ENCODE measurements around the gene PLEKHG3. TPM values are rescaled to one million over a fixed set of nuclear protein-coding genes. Genes with fewer than 3 reads are reported as not detected.

PLEKHG3 gene
- total and polyA plus RNA-seq, 10 of the 15 experiments (the other 5 are each of a cell fraction or from before 2014, with no cell fraction given): 0.03 to 0.73 (median 0.07) TPM; not detected in 5

DNA sequence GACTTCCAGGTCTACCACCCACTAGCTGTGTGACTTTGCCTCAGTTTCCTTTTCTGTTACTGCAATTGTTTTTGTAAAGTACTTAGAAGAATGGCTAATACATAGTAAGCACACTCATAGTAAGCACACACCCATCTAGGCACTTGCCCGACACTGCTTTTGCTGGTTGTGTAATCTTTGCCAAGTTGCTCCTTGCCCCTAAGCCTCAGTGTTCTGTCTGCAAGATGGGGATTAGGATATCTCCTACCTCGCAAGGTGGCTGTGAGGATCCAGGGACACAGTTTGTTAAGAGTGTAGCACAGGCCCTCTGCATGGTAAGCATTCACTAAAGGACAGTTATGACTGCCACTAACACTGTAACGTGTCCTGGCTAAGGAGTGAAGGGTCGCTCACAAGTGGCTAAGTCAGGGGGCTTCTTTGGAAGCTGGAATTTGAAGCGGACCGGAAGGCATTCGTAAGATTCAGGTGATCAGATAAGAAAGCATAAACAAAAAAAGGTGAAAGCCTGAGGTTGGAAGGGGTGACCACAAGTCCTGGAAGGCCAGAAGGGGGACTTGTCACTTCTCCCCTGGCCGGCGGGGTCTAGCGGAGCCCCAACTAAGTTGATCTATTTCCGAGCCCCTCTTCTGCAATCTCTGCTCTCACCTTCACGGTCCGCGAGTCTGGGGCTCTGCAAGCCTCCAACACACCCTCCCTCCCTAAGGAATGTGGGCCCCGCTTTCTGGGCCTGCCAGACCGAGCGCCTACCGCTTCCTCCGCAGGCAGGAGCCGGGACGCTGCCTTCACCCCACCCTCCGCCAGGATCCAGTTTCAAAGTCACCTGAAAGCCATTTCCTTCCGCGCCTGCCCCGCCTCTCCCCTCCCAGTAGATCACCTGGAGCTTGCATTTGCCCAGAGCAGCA is 1.5 kb upstream of the PLEKHG3 start:
- Histone ChIP-seq H3K27ac (ENCODE audit: control insufficient read depth, insufficient read depth) (no peak overlapping the region), H3K4me2 (ENCODE audit: control insufficient read depth, insufficient read depth) (no peak overlapping the region), H3K27me3 (replicated peaks in 1 of 2; ENCODE audit: control insufficient read depth in 2 of 2, insufficient read depth in 2 of 2, low read length in 1 of 2) (peaks cover 5 to 23% of the 10 kb centered on the region in 2 experiments), H3K9me3 (replicated peaks; ENCODE audit: control insufficient read depth, insufficient read depth, low read length) (no peaks in the 10 kb centered on the region), H3K79me2 (ENCODE audit: control insufficient read depth, insufficient read depth, low read length) (no peaks in the 10 kb centered on the region), H3K4me3 (no peak overlapping the region), H3K36me3 (ENCODE audit: control insufficient read depth in 2 of 2, insufficient read depth in 2 of 2, low read length in 1 of 2) (no peaks in the 10 kb centered on the region), H3K4me1 (ENCODE audit: control insufficient read depth, insufficient read depth, low read length) (no peaks in the 10 kb centered on the region), H2AFZ (ENCODE audit: control insufficient read depth, low read depth, low read length) (no peak overlapping the region), H3K9ac (ENCODE audit: control insufficient read depth, insufficient read depth, low read length) (no peak overlapping the region), H4K20me1 (ENCODE audit: control insufficient read depth, insufficient read depth) (no peaks in the 10 kb centered on the region)
- no peak for DNase-seq (ENCODE audit: low read depth, low spot score)
- BruUV-seq (replicated peaks): no TSS peak
- ChIA-PET CTCF (no interaction called here), SMC1A (ENCODE audit: uncharacterized antibody, unreplicated experiment) (no interaction called here), POLR2A (no interaction called here), RAD21 (ENCODE audit: unreplicated experiment) (no interaction called here)
- in situ Hi-C loops (cut with MboI): no loop called here
- peak; percentile 51; the same call in 1 of the 2 replicates for TF ChIP-seq EZH2 (IDR thresholded peaks at IDR 0.05; ENCODE audit: borderline replicate concordance, control insufficient read depth, low read depth, low read length)
- TF ChIP-seq SMAD5 (IDR thresholded peaks at IDR 0.05; ENCODE audit: low read depth): no peak
- no peak for FAIRE-seq
- intact Hi-C loops (cut with micrococcal nuclease; ENCODE audit: unreplicated experiment): no loop called here
- WGBS (ENCODE audit: insufficient coverage, insufficient replicate concordance, low lambda C conversion rate, missing lambda C conversion rate): 41% methylated on average over 25 of the region's 25 CpGs
- no peak for ATAC-seq

DNA sequence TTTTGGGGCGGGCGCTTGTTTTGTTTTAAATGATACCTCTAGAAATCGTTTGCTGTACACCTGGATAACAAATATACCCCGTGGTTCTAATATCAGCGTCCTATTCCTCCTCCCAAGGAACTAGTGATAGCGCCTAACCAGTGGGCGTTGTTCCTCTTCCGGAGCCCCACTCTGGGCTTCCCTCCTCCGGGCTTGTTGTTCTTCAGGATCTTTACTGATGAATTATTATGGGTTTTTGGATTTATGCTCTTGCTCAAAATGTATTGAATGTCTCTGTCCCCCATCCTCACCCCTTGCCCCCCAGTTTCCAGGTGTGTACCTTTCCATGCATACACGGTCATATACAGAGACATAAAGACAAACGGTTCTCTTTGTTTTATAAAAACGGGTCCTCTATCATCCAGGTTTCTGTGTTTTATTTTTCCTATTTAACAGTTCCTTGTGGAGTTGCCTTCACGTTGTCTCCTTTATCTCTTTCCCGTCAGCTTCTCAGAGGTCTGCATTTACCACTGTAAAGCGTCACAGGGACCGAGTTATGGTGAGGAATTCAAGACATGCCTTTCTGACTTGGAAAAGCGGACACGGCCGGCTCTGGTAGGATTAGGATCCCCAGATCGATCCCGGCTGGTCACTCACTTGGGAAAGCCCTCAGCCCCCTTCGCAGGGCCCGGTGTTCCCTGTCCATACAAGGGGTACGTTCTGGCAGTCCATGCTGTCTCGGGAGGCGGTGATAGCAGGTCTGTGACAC is 655 bp upstream of the PLEKHG3 start:
- Histone ChIP-seq H3K9ac (ENCODE audit: control insufficient read depth, insufficient read depth, low read length) (no peak overlapping the region), H3K27ac (ENCODE audit: control insufficient read depth, insufficient read depth) (no peak overlapping the region), H3K4me1 (ENCODE audit: control insufficient read depth, insufficient read depth, low read length) (no peaks in the 10 kb centered on the region), H3K4me2 (ENCODE audit: control insufficient read depth, insufficient read depth) (peak overlapping the region; percentile 44), H3K4me3 (no peak overlapping the region), H3K36me3 (ENCODE audit: control insufficient read depth in 2 of 2, insufficient read depth in 2 of 2, low read length in 1 of 2) (no peaks in the 10 kb centered on the region), H3K79me2 (ENCODE audit: control insufficient read depth, insufficient read depth, low read length) (no peaks in the 10 kb centered on the region), H3K9me3 (replicated peaks; ENCODE audit: control insufficient read depth, insufficient read depth, low read length) (no peaks in the 10 kb centered on the region), H3K27me3 (replicated peaks in 1 of 2; ENCODE audit: control insufficient read depth in 2 of 2, insufficient read depth in 2 of 2, low read length in 1 of 2) (peaks cover 5 to 26% of the 10 kb centered on the region in 2 experiments; a peak in 3 of 4 replicates), H2AFZ (ENCODE audit: control insufficient read depth, low read depth, low read length) (no peak overlapping the region), H4K20me1 (ENCODE audit: control insufficient read depth, insufficient read depth) (no peaks in the 10 kb centered on the region)
- ChIA-PET SMC1A (ENCODE audit: uncharacterized antibody, unreplicated experiment) (no interaction called here), CTCF (no interaction called here), RAD21 (ENCODE audit: unreplicated experiment) (no interaction called here), POLR2A (no interaction called here)
- ATAC-seq (no peak), FAIRE-seq (no peak), DNase-seq (ENCODE audit: low read depth, low spot score) (no peak)
- 9% methylated on average over 26 of the region's 26 CpGs for WGBS (ENCODE audit: insufficient coverage, insufficient replicate concordance, low lambda C conversion rate, missing lambda C conversion rate)
- intact Hi-C loops (cut with micrococcal nuclease; ENCODE audit: unreplicated experiment) (no loop called here), in situ Hi-C loops (cut with MboI) (no loop called here)
- no TSS peak for BruUV-seq (replicated peaks)
- TF ChIP-seq EZH2 (IDR thresholded peaks at IDR 0.05; ENCODE audit: borderline replicate concordance, control insufficient read depth, low read depth, low read length): peak; percentile 89; the same call in 1 of the 2 replicates
- TF ChIP-seq TCF7 (IDR thresholded peaks at IDR 0.05; ENCODE audit: borderline replicate concordance): no peak
